Stomach (tissue), 9 donors: Measurements from ENCODE around the gene KANSL1. TPM values are rescaled to one million over a fixed set of nuclear protein-coding genes. Genes with fewer than 3 reads are reported as not detected.

Source experiments
- DNase-seq, 2 donors: peaks; one replicate each; pipeline versions ENCODE4 v3.0.0 to v3.0.0-alpha.2; 2013 to 2019
- H3K27ac ChIP-seq, 5 donors: fragments of 200-600 bp in 4 of 5; sonication (generic) in 4 of 5; one replicate each; pipeline ENCODE4 v1.5.1; 2013 to 2019; ENCODE audit warnings: mild to moderate bottlenecking in 1 of 5, moderate library complexity in 1 of 5
- H3K27me3 ChIP-seq, 3 donors: fragments of 200-600 bp; sonication (generic); one replicate each; pipeline ENCODE4 v1.5.1; 2017 to 2019; ENCODE audit warnings: mixed run types in 1 of 3
- H3K36me3 ChIP-seq, 4 donors: fragments of 200-600 bp; sonication (generic); 1 replicate in 3 of 4; 2 replicates in 1 of 4; pipeline ENCODE4 v1.5.1; 2016 to 2019
- H3K4me1 ChIP-seq, 4 donors: fragments of 200-600 bp; sonication (generic); one replicate each; pipeline ENCODE4 v1.5.1; 2016 to 2019
- H3K4me3 ChIP-seq, 4 donors: fragments of 200-600 bp; sonication (generic) in 3 of 4; one replicate each; pipeline ENCODE4 v1.5.1; 2016 to 2019; ENCODE audit warnings: mild to moderate bottlenecking in 1 of 4
- H3K9me3 ChIP-seq, 4 donors: fragments of 200-600 bp; sonication (generic); one replicate each; pipeline ENCODE4 v1.5.1; 2016 to 2019
- CTCF ChIP-seq, 7 experiments: fragments of 450-650 bp in 4 of 7; fragments of 200-600 bp in 3 of 7; sonication (generic) in 3 of 7; IDR thresholded peaks; one replicate each; pipeline ENCODE4 v1.5.1; 2016 to 2019; ENCODE audit warnings: antibody characterized with exemption in 7 of 7, control low read depth in 2 of 7, mild to moderate bottlenecking in 1 of 7
- EP300 ChIP-seq: sonication (generic); formaldehyde crosslinking; IDR thresholded peaks from one replicate; pipeline ENCODE4 v1.6.1; 2017; ENCODE audit warnings: antibody characterized with exemption
- POLR2A ChIP-seq, 4 donors: fragments of 450-650 bp; IDR thresholded peaks; one replicate each; pipeline ENCODE4 v1.6.1; 2016; ENCODE audit warnings: antibody characterized with exemption in 4 of 4, control low read depth in 2 of 4, mild to moderate bottlenecking in 1 of 4, moderate library complexity in 1 of 4
- POLR2AphosphoS5 ChIP-seq, 3 donors: sonication (generic); formaldehyde crosslinking; IDR thresholded peaks; one replicate each; pipeline ENCODE4 v1.6.1; 2016; ENCODE audit warnings: antibody characterized with exemption in 3 of 3
- WGBS, 5 donors: extraction: QIAGEN DNeasy Blood & Tissue Kit in 3 of 5; methylation state at CpG; one replicate each; pipeline versions ENCODE4 v1.1.5 to v1.1.7; 2013 to 2018; 5-methylcytosine and 5-hydroxymethylcytosine counted together
- intact Hi-C: fragments of 100-400 bp; cut with DNase I; formaldehyde crosslinking; loops from one replicate; pipeline ENCODE4 v1.15.1; 2023; ENCODE audit warnings: low total_unique reads
- polyA plus RNA-seq, 3 donors: library from polyadenylated mRNA; stranded (reverse); fragments of 200-250 nt; gene quantifications; one replicate each; pipeline ENCODE4 v1.2.3, GENCODE V29; 2013
- total RNA-seq, 5 donors: library from RNA; depleted of rRNA; stranded (reverse); fragments of >200 nt; gene quantifications; one replicate each; pipeline versions ENCODE4 v1.1.0 to v1.2.3, GENCODE V29; 2014 to 2016
- donor health status: healthy with polysubstance abuse.
- donor health status: Bipolar disorder and iron deficiency.
- donor health status: healthy.

Gene KANSL1
- total and polyA plus RNA-seq, 8 donors, result 9.2 to 288 (median 127) TPM

- intact Hi-C loops, result no loop called here
- Histone ChIP-seq H3K9me3 (no peaks in the 10 kb centered on the region), H3K4me1 (no peaks in the 10 kb centered on the region), H3K27ac (no peak overlapping the region), H3K36me3 (no peaks in the 10 kb centered on the region), H3K27me3 (peaks cover 0 to 20% (median 5%) of the 10 kb centered on the region in 3 donors), H3K4me3 (no peak overlapping the region)
- TF ChIP-seq CTCF (IDR thresholded peaks at IDR 0.05), result no peak
- no peak for TF ChIP-seq POLR2A (IDR thresholded peaks at IDR 0.05)
- no peak for TF ChIP-seq POLR2AphosphoS5 (IDR thresholded peaks at IDR 0.05)
- 86 to 94% (median 88%) methylated on average over 4 to 5 of the region's 5 CpGs for whole genome bisulfite sequencing, 5 donors
- DNase-seq, result no peak
These were observed 208.9 kb downstream of the KANSL1 start for GRCh38 chr17:45984368-45984767.

- TF ChIP-seq POLR2AphosphoS5 (IDR thresholded peaks at IDR 0.05), result no peak
- no peak for TF ChIP-seq EP300
- TF ChIP-seq CTCF (IDR thresholded peaks at IDR 0.05), result no peak
- no peak for TF ChIP-seq POLR2A (IDR thresholded peaks at IDR 0.05)
- H3K9me3 ChIP-seq, result no peaks in the 10 kb centered on the region
- H3K27me3 ChIP-seq, result peaks cover 0 to 20% (median 5%) of the 10 kb centered on the region in 3 donors
- WGBS, 5 donors, result 69 to 72% (median 72%) methylated on average over 25 to 31 of the region's 31 CpGs
- intact Hi-C loops, result no loop called here
- no peak overlapping the region for H3K27ac ChIP-seq
- H3K36me3 ChIP-seq, result no peaks in the 10 kb centered on the region
- no peaks in the 10 kb centered on the region for H3K4me1 ChIP-seq
- DNase-seq, result no peak
- no peak overlapping the region for H3K4me3 ChIP-seq
These were observed 209.5 kb downstream of the KANSL1 start for GRCh38 chr17:45983614-45984310.

- Histone ChIP-seq H3K36me3 (no peaks in the 10 kb centered on the region), H3K27ac (no peak overlapping the region), H3K9me3 (no peaks in the 10 kb centered on the region), H3K4me3 (no peak overlapping the region), H3K27me3 (peaks cover 0 to 20% (median 5%) of the 10 kb centered on the region in 3 donors), H3K4me1 (no peaks in the 10 kb centered on the region)
- no peak for TF ChIP-seq CTCF (IDR thresholded peaks at IDR 0.05)
- no peak for TF ChIP-seq POLR2AphosphoS5 (IDR thresholded peaks at IDR 0.05)
- TF ChIP-seq EP300, result no peak
- TF ChIP-seq POLR2A (IDR thresholded peaks at IDR 0.05), result no peak
- 88 to 91% (median 89%) methylated on average over 31 to 41 of the region's 41 CpGs for WGBS, 5 donors
- intact Hi-C loops, result no loop called here
- DNase-seq, result no peak
These were observed 210.2 kb downstream of the KANSL1 start for GRCh38 chr17:45982791-45983613.

- no peak for DNase-seq
- Histone ChIP-seq H3K27me3 (peaks cover 0 to 20% (median 5%) of the 10 kb centered on the region in 3 donors), H3K27ac (no peak overlapping the region), H3K9me3 (no peaks in the 10 kb centered on the region), H3K4me3 (no peak overlapping the region), H3K4me1 (no peaks in the 10 kb centered on the region), H3K36me3 (no peaks in the 10 kb centered on the region)
- 86 to 89% (median 87%) methylated on average over 7 of the region's 7 CpGs for WGBS, 5 donors
- intact Hi-C loops, result no loop called here
- TF ChIP-seq POLR2AphosphoS5 (IDR thresholded peaks at IDR 0.05) (no peak), CTCF (IDR thresholded peaks at IDR 0.05) (no peak), EP300 (no peak), POLR2A (IDR thresholded peaks at IDR 0.05) (no peak)
These were observed 211.9 kb downstream of the KANSL1 start for GRCh38 chr17:45981306-45981705.
